Neuronal stem cell (in vitro differentiated cells): ENCODE results near the gene ZSCAN25.

Source experiments
- DNase-seq: peaks from one replicate; pipeline ENCODE4 v3.0.0-alpha.2; 2013; ENCODE audit warnings: low spot score
- H2AFZ ChIP-seq: one replicate; pipeline ENCODE4 v1.6.1; 2013; ENCODE audit warnings: mild to moderate bottlenecking, low read length, inconsistent platforms
- H2AK5ac ChIP-seq: 2 replicates; pipeline ENCODE4 v1.6.1; 2013; ENCODE audit warnings: low read depth, mild to moderate bottlenecking, inconsistent platforms, low read length, moderate library complexity, mixed read lengths
- H2BK120ac ChIP-seq: 2 replicates; pipeline ENCODE4 v1.6.1; 2013; ENCODE audit warnings: low read depth, mild to moderate bottlenecking, inconsistent platforms, low read length, moderate library complexity, mixed read lengths
- H2BK12ac ChIP-seq: one replicate; pipeline ENCODE4 v1.6.1; 2013; ENCODE audit warnings: low read length, inconsistent platforms
- H2BK15ac ChIP-seq: 2 replicates; pipeline ENCODE4 v1.6.1; 2013; ENCODE audit warnings: mild to moderate bottlenecking, low read length, inconsistent platforms, mixed read lengths
- H2BK5ac ChIP-seq: one replicate; pipeline ENCODE4 v1.6.1; 2013; ENCODE audit warnings: inconsistent platforms, mild to moderate bottlenecking, low read length, moderate library complexity
- H3K14ac ChIP-seq: one replicate; pipeline ENCODE4 v1.6.1; 2013; ENCODE audit warnings: low read length, inconsistent platforms
- H3K18ac ChIP-seq: 2 replicates; pipeline ENCODE4 v1.6.1; 2013; ENCODE audit warnings: low read length, inconsistent platforms
- H3K23ac ChIP-seq: 2 replicates; pipeline ENCODE4 v1.6.1; 2013; ENCODE audit warnings: low read depth, mild to moderate bottlenecking, mixed read lengths, low read length, inconsistent platforms; ENCODE audit not compliant: poor library complexity
- H3K27ac ChIP-seq: replicated peaks from 3 replicates; pipeline ENCODE4 v1.5.1; 2013; ENCODE audit warnings: low read length, inconsistent platforms
- H3K27me3 ChIP-seq, 3 experiments: 2 replicates each; pipeline ENCODE4 v1.6.1; 2013; ENCODE audit warnings: low read length in 3 of 3, mild to moderate bottlenecking in 2 of 3, inconsistent platforms in 1 of 3, low read depth in 1 of 3, mixed read lengths in 1 of 3, moderate library complexity in 1 of 3; ENCODE audit not compliant: control insufficient read depth in 3 of 3, insufficient read depth in 3 of 3
- H3K36me3 ChIP-seq, 2 donors: replicated peaks in 1 of 2; 2 replicates each; pipeline ENCODE4 v1.6.1; 2013; ENCODE audit warnings: low read length in 2 of 2; ENCODE audit not compliant: control insufficient read depth in 2 of 2, insufficient read depth in 2 of 2
- H3K4ac ChIP-seq: 2 replicates; pipeline ENCODE4 v1.6.1; 2013; ENCODE audit warnings: inconsistent platforms, mild to moderate bottlenecking, low read length, moderate library complexity
- H3K4me1 ChIP-seq, 2 donors: 1 replicate in 1 of 2; 2 replicates in 1 of 2; pipeline ENCODE4 v1.6.1; 2013; ENCODE audit warnings: low read length in 2 of 2, low read depth in 1 of 2; ENCODE audit not compliant: control insufficient read depth in 2 of 2, insufficient read depth in 1 of 2
- H3K4me2 ChIP-seq: one replicate; pipeline ENCODE4 v1.6.1; 2013; ENCODE audit warnings: mild to moderate bottlenecking, low read length, inconsistent platforms; ENCODE audit not compliant: insufficient read depth, poor library complexity, severe bottlenecking
- H3K4me3 ChIP-seq, 2 donors: 2 replicates each; pipeline ENCODE4 v1.5.1; 2013; ENCODE audit warnings: low read length in 2 of 2, mild to moderate bottlenecking in 2 of 2, inconsistent platforms in 1 of 2, moderate library complexity in 1 of 2
- H3K79me1 ChIP-seq: one replicate; pipeline ENCODE4 v1.6.1; 2013; ENCODE audit warnings: low read depth, mild to moderate bottlenecking, inconsistent platforms, low read length, moderate library complexity
- H3K9ac ChIP-seq: one replicate; pipeline ENCODE4 v1.6.1; 2013; ENCODE audit warnings: mild to moderate bottlenecking, low read depth, low read length, inconsistent platforms; ENCODE audit not compliant: poor library complexity
- H3K9me3 ChIP-seq, 2 donors: replicated peaks in 1 of 2; 2 replicates each; pipeline versions ENCODE3 to v1.6.1; 2013; ENCODE audit warnings: low read length in 2 of 2, mild to moderate bottlenecking in 2 of 2, inconsistent platforms in 1 of 2, low read depth in 1 of 2, mixed read lengths in 1 of 2, moderate library complexity in 1 of 2; ENCODE audit not compliant: control insufficient read depth in 2 of 2, insufficient read depth in 1 of 2
- H4K8ac ChIP-seq: one replicate; pipeline ENCODE4 v1.6.1; 2013; ENCODE audit warnings: low read depth, mild to moderate bottlenecking, inconsistent platforms, low read length, moderate library complexity
- H4K91ac ChIP-seq: one replicate; pipeline ENCODE4 v1.6.1; 2013; ENCODE audit warnings: low read length, low read depth, mild to moderate bottlenecking, inconsistent platforms; ENCODE audit not compliant: poor library complexity
- WGBS, 2 donors: extraction: QIAGEN DNeasy Blood & Tissue Kit; methylation state at CpG; one replicate each; pipeline ENCODE4 v1.1.7; 2013; ENCODE audit warnings: missing lambda C conversion rate in 2 of 2, mixed read lengths in 1 of 2; ENCODE audit not compliant: insufficient read length in 2 of 2, insufficient replicate concordance in 1 of 2; ENCODE audit errors: extremely low coverage in 2 of 2; 5-methylcytosine and 5-hydroxymethylcytosine counted together

ZSCAN25 gene

DNA sequence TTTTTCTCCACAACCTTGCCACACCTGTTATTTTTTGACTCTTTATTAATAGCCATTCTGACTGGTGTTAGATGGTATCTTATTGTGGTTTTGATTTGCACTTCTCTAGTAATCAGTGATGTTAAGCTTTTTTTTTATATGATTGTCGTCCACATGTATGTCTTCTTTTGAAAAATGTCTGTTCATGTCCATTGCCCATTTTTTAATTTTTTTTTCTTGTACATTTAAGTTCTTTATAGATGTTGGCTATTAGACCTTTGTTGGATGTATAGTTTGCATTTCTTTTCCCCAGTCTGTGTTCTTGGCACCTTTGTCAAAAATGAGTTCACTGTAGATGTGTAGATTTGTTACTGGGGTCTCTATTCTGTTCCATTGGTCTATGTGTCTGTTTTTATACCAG, 28.8 kb downstream of the ZSCAN25 start:
- Histone ChIP-seq H2BK15ac (no peak overlapping the region), H3K9me3 (peaks cover 0 to 2% of the 10 kb centered on the region in 2 donors), H3K9ac (no peak overlapping the region), H4K91ac (no peak overlapping the region), H3K23ac (no peak overlapping the region), H2AK5ac (no peak overlapping the region), H4K8ac (no peak overlapping the region), H2AFZ (no peak overlapping the region), H2BK12ac (no peak overlapping the region), H3K4me3 (no peak overlapping the region), H3K27ac (no peak overlapping the region), H3K14ac (no peak overlapping the region), H3K79me1 (no peaks in the 10 kb centered on the region), H3K27me3 (no peaks in the 10 kb centered on the region), H2BK5ac (no peak overlapping the region), H3K4me1 (no peaks in the 10 kb centered on the region), H2BK120ac (no peak overlapping the region), H3K4ac (no peak overlapping the region), H3K18ac (no peak overlapping the region), H3K36me3 (peaks cover 0 to 9% of the 10 kb centered on the region in 2 donors), H3K4me2 (no peak overlapping the region)
- DNase-seq: no peak
- WGBS, 2 donors: no CpG with 5 or more reads among the region's 1 CpG

DNA sequence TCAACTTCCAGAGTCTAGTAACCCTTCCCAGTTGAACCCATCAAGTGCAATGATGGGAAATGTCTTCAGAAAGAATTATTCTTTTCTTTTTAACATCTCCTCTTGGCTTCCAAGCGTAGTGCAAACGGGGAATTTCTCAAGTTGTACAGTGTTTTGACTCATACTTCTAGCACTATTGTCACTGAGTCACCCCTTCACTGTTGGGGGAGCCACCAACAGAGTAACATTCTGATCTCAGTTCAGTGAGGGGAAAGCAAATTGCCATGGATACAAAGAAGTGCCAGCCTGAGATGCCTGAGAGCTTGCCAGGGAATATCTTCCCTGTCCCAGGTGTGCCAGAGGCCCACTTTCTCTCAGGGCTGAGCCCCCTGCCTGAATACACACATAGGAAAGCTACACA, 32.1 kb downstream of the ZSCAN25 start:
- no peak for DNase-seq
- Histone ChIP-seq H3K23ac (no peak overlapping the region), H3K9me3 (peaks cover 0 to 2% of the 10 kb centered on the region in 2 donors), H2BK15ac (no peak overlapping the region), H3K9ac (no peak overlapping the region), H3K4ac (no peak overlapping the region), H3K4me3 (no peak overlapping the region), H3K27me3 (no peaks in the 10 kb centered on the region), H3K18ac (no peak overlapping the region), H2AFZ (no peak overlapping the region), H3K14ac (no peak overlapping the region), H4K91ac (no peak overlapping the region), H2BK120ac (no peak overlapping the region), H4K8ac (no peak overlapping the region), H3K79me1 (no peaks in the 10 kb centered on the region), H2BK12ac (no peak overlapping the region), H3K27ac (no peak overlapping the region), H3K4me2 (no peak overlapping the region), H2AK5ac (no peak overlapping the region), H3K4me1 (no peaks in the 10 kb centered on the region), H2BK5ac (no peak overlapping the region), H3K36me3 (peaks cover 0 to 9% of the 10 kb centered on the region in 2 donors)
- no CpG with 5 or more reads among the region's 2 CpGs for WGBS, 2 donors

DNA sequence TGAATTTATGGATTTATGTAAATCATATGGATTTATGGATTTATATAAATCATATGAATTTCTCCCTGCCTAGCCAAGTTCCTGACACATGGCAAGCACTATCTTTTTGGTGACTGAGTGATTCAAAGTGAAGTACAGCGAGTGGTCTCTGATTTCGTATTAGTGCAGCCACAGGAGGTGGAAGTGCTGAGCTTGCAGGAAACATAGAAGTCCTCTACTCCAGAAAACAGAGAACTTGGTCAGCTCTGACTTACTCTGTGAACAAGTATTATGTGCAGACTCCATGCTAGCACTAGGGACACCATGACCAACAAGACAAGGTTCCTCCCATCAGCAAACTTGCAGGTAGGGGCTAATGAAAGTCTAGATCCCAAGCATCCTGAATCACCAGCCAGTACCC, 34.5 kb downstream of the ZSCAN25 start:
- Histone ChIP-seq H3K36me3 (no peaks in the 10 kb centered on the region), H3K27ac (no peak overlapping the region), H2AFZ (no peak overlapping the region), H3K4ac (no peak overlapping the region), H2BK15ac (no peak overlapping the region), H2BK12ac (no peak overlapping the region), H2BK120ac (no peak overlapping the region), H3K79me1 (no peaks in the 10 kb centered on the region), H4K8ac (no peak overlapping the region), H3K4me2 (no peak overlapping the region), H3K4me1 (no peaks in the 10 kb centered on the region), H2AK5ac (no peak overlapping the region), H3K9me3 (peaks cover 0 to 3% of the 10 kb centered on the region in 2 donors), H3K9ac (no peak overlapping the region), H3K27me3 (no peaks in the 10 kb centered on the region), H3K14ac (no peak overlapping the region), H2BK5ac (no peak overlapping the region), H3K4me3 (no peak overlapping the region), H3K18ac (no peak overlapping the region), H3K23ac (no peak overlapping the region), H4K91ac (no peak overlapping the region)
- no CpG with 5 or more reads among the region's 2 CpGs for WGBS, 2 donors
- DNase-seq: no peak

DNA sequence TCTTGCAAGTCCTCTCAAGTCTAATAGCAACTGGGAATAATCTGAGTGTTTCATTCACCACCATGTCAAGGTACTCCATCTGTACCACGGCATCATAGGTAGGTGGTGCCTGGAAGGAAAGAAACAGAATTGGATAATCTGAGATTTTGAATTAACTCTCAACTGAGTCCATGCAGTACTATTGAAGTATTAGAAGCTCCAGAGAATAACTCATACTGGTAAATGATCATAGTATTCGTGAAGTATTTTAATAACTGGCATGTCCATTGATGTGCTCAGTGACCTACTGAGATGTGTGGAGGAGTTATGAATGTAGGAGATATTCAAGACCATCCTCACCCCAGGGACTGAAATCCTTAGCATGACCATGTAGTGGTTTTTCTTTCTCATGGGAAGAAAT, 35.9 kb downstream of the ZSCAN25 start:
- Histone ChIP-seq H3K36me3 (no peaks in the 10 kb centered on the region), H3K27me3 (no peaks in the 10 kb centered on the region), H4K91ac (no peak overlapping the region), H2BK120ac (no peak overlapping the region), H3K9ac (no peak overlapping the region), H2BK12ac (no peak overlapping the region), H3K18ac (no peak overlapping the region), H3K4me1 (no peaks in the 10 kb centered on the region), H2BK15ac (no peak overlapping the region), H3K23ac (no peak overlapping the region), H3K4ac (no peak overlapping the region), H3K79me1 (no peaks in the 10 kb centered on the region), H2AFZ (no peak overlapping the region), H3K4me3 (no peak overlapping the region), H2BK5ac (no peak overlapping the region), H3K4me2 (no peak overlapping the region), H2AK5ac (no peak overlapping the region), H3K27ac (no peak overlapping the region), H3K14ac (no peak overlapping the region), H3K9me3 (peaks cover 0 to 3% of the 10 kb centered on the region in 2 donors), H4K8ac (no peak overlapping the region)
- no peak for DNase-seq
- WGBS, 2 donors: no CpG with 5 or more reads among the region's 2 CpGs
